Measurements from ENCODE around the gene NKPD1.

The NKPD1 gene

DNA sequence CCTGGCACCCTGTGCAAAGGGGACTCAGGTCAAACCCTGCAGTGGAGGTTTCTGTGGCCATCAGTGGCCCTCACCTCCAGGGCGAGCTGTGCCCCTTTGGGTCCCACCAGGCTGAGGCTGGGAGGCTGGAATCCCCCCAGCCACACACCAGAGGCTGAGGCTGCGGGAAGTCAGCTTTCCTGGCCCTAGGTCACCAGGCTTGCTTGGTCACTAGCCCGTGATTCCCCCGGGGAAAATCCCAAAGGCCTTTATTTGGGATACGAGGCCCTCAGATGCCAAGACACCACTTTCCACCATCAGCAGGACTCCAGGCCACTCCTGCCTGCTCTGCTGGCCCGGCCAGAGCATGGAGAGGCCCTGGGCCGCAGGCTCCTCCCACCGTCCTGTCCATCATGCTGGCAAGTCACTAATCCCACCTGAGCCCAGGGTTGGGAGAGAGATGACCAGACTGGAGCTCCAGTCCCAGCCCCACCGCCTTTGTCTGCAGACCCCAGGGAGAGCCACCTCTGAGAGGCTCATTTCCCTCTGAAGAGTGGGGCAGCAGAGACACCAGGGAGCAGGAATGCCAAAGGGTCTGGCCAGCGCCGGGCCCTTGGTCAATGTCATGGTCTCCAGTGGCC, 4.7 kb downstream of the NKPD1 start:
- DNase-seq (ENCODE audit: low read depth in 2 of 2) = no peak

- DNase-seq (ENCODE audit: low read depth in 2 of 2) = no peak
These were observed 6.5 kb downstream of the NKPD1 start for GRCh38 chr19:45154064-45154827.

DNA sequence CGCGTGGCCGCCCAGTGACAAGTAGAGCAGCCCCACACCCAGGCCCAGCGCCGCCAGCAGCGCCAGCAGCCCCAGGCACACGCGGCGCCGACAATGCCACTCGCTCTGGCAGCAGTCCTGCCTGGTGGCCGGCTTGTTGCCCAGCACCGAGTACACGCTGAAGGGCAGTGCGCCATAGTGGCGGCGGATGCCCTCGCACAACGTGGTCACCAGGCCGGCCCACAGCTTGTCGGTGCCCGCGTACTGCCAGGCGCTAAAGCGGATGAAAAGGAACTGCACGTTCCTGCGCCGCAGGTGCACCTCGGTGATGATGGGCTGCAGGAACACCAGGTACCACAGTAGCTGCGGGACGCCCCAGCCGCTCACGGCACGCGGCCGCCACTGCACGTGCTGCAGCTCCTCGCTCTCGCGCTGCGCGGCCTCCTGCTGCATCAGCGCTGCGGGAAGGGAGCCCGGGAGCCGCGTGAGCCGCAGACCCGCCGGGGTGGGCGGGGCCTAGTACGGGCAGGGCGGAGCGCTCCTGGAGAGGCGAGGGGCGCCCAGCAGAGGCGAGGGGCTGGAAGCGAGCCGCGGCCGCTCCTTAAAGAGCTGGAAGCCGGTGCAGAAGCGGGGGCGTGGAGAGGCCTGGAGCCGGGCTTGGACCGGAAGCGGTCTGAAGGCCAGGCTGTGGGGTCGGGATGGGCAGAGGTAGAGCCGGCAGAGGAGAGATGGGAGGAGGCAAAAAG, 7.3 kb downstream of the NKPD1 start:
- no peak for DNase-seq (ENCODE audit: low read depth in 2 of 2)

GRCh38 chr19:45152504-45153338, 8.1 kb downstream of the NKPD1 start:
- peak in 1 of 2 donors; percentile 18 for DNase-seq (ENCODE audit: low read depth in 2 of 2)

DNA sequence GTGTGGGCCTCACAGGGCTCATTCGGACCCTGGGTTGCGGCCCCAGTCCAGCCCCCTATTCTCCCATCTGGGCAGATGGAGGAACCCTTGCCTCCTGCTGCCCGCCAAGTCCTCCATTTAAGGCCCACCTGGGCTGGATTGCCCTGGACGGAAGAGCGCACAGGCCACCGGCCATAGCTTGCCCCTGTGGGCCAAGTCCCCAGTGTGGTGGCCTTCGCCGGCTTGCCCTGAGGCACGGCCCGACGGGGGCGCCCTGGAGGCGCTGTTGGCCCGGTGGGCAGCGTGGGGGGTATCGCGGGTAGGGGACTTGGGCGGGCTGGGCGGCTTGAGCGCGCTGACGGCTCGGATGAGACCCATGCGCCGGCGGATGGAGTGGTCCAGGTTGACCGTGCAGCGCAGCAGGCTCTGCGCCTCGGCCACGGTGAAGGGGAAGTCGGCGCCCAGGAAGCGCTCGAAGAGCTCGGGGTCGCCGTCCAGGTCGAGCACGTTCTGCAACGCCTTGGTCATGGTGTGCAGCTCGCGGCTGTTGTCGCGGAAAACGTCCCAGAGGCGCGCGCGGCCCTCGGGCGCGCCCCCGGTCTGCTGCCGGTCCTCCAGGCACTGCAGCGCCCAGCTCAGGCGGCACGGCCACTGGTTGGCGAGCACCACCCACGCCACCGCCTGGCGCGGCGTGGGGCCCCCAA, 8.8 kb downstream of the NKPD1 start:
- DNase-seq (ENCODE audit: low read depth in 2 of 2) = no peak

DNA sequence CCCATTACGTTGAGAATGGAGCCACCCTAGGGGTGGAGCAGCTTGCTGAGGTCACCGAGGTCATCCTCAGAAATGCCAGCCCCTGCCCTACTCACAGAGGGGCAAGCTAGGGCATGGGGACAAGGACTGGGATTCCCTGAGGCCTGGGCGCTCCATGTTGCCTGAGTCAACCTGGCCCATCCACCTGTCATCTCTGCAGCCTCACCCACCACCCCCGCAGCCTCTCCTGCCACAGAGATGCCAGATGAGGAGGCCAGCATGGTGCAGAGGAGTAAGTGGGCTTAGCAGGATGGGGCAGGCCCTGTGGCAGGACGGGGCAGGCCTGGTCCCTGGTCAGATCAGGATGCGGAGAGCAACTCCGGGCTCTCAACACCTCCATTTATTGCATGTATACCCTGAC, 9.5 kb downstream of the NKPD1 start:
- no peak for DNase-seq (ENCODE audit: low read depth in 2 of 2)

GRCh38 chr19:45150751-45151281, 10.0 kb downstream of the NKPD1 start:
- no peak for DNase-seq (ENCODE audit: low read depth in 2 of 2)

DNA sequence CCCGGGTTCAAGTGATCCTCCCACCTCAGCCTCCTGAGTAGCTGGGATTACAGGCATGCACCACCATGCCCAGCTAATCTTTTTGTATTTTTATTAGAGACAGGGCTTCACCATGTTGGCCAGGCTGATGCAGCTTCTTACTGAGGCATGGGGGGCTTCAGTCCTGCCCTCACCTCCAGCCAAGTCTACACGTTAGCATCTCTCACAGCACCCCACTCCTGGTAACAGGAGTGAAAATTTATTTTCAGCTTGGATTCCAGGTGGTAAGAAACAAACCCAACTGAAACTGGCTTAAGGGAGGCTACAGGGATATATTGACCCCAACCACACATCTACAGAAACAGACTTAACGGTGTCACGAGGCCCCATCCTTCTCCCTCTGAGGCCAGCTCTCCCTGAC, 10.6 kb downstream of the NKPD1 start:
- DNase-seq (ENCODE audit: low read depth in 2 of 2) = no peak

DNA sequence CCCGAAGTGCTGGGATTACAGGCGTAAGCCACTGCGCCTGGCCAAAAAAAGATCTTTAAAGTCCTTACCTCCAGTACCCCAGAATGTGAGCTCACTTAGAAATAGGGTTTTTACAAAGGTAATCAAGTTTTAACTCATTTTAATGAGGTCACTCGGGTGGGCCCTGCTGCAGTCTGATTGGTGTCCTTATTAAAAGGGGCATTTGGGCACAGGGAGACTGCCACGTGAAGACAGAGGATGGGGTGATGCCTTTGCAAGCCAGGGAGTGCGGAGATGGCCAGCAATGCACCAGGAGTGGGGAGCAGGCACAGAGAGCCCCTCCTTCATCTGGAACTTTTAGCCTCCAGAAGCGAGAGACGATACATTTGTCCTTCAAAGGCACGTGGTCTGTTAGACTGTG, 11.7 kb downstream of the NKPD1 start:
- no peak for DNase-seq (ENCODE audit: low read depth in 2 of 2)

DNA sequence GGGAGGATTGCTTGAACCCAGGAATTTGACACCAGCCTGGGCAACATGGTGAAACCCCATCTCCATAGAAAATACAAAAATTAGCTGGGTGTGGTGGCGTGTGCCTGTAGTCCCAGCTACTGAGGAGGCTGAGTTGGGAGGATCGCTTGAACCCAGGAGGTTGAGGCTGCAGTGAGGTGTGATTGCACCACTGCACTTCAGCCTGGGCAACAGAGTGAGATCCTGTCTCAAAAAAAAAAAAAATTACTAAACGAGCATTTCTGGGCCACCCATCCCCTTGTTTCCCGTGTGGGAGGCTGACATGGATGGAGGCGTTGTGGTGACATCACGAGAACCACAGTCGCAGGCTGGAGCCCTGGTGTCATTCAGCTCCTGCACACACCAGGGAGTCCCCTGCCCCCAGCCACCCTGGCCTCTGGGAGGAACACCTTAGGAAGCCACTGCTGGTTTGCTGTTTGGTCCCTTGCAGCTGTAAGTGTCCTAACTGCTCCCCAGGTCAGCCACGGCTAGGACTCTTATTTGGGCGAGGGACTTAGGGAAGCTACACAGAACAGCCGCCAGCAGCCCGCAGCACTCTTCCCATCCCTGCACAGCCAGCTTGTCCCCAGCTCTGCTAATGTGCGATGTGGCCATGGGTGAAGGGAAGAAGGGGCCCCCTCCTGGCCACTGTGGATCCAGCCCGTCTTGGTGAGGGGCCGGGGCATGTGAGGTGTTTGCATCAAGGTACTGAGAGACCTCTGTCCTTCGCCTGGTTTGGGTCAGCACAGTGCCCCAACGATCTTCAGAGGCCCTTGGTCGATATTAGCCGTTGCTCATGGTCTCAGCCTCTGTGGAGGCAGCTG, 12.7 kb downstream of the NKPD1 start:
- no peak for DNase-seq (ENCODE audit: low read depth in 2 of 2)

GRCh38 chr19:45146741-45147205, 14.0 kb downstream of the NKPD1 start:
- no peak for DNase-seq (ENCODE audit: low read depth in 2 of 2)

GRCh38 chr19:45146251-45146650, 14.5 kb downstream of the NKPD1 start:
- DNase-seq (ENCODE audit: low read depth in 2 of 2) = no peak

DNA sequence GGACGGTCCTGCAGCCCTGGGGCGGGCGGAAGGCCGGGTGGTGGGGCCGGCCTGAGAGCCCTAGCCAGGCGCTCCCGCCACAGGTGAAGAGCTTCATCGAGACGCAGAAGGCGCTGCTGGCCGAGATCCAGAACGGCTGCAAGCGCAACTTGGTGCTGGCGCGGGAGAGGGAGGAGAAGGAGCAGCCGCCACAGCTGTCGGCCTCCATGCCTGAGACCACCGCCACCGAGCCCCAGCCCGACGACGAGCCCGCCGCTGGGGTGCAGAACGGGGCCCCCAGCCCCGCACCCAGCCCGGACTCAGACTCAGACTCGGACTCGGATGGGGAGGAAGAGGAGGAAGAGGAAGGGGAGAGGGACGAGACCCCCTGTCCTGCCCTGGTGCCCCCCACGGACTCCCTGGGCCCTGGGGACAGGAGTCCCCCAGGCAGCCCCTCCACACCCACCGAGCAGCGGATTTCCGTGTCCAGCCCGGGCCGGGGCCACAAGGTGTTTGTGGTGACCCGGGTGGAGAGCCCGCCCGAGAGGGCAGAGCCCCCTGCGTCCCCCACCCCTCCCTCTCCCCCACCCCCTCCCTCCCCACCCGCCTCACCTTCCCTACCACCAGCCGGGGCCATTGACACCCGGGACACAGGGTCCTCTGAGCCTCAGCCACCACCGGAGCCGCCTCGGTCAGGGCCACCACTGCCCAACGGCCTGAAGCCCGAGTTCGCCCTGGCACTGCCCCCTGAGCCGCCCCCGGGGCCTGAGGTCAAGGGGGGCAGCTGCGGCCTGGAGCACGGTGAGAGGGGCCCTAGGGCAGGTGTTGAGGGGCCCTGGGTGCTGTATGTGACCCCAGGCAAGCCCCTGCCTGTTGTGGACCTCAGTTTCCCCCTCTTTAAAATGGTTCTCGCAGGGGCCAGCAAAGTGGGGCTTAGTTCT, 15.3 kb downstream of the NKPD1 start:
- DNase-seq (ENCODE audit: low read depth in 2 of 2) = no peak

DNA sequence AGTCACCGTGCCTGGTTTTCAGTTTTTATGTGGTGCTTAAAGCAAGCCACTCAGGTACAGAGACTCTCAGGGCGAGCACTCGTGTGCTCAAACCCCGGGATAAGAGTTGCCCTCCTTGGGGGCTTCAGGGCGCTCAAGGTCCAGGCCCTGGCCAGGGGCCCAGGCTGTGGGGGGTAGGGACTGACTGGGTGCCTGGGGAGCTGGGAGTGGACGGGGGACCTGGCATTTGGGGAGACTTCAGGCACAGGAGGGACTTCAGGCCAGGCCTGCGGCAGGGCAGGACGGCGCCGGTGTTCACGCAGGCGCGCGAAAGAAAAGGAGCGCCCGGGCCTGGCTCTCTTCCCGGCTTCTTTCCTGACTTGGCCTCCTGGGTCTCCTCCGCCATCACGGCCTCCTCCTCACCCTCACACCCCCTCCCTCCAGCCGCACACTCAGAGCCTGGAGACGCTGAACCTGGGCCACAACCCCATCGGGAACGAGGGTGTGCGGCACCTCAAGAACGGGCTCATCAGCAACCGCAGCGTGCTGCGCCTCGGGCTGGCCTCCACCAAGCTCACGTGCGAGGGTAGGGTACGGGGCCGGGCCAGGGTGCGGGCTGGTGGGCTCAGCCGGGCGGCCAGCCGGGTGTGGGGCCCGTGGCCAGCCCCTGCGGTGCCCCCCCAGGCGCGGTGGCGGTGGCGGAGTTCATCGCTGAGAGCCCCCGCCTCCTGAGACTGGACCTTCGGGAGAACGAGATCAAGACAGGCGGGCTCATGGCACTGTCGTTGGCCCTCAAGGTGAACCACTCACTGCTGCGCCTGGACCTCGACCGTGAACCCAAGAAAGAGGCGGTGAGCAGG, 16.1 kb downstream of the NKPD1 start:
- DNase-seq (ENCODE audit: low read depth in 2 of 2) = no peak

DNA sequence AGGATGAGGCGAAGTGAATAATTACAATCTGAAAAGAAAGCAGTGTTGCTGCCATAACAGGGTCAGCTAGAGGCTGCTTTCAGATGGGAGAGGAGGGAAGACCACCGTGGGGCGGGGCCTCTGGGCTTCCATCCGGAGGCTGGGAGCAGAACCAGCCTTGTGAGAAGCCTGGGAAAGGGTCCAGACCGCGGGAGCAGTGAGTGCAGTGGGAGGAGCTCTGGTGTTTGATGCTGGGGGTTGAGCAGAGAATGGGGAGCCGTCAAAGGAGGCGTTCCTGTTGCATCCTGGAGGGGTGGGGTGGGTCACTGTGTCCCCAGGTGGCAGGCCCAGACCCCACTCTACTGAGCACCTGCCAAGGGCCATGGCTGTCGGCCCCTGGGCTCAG, 18.1 kb downstream of the NKPD1 start:
- DNase-seq (ENCODE audit: low read depth in 2 of 2) = no peak

- DNase-seq (ENCODE audit: low read depth in 2 of 2) = no peak
These were observed 18.6 kb downstream of the NKPD1 start for GRCh38 chr19:45142016-45142725.

- DNase-seq (ENCODE audit: low read depth in 2 of 2) = no peak
These were observed 19.4 kb downstream of the NKPD1 start for GRCh38 chr19:45141203-45141900.

All from stimulated activated CD8-positive, alpha-beta memory T cell treated with anti-CD3 and anti-CD28 coated beads, Interleukin-2, amount 100 ng/mL, for 1 hour (primary cell).